ENCODE results near the gene ZKSCAN3. TPM values are rescaled to one million over a fixed set of nuclear protein-coding genes. Genes with fewer than 3 reads are reported as not detected.

The ZKSCAN3 gene
- polyA plus RNA-seq (2012; ENCODE audit: insufficient read length, low read depth), result 1.6 TPM

GRCh38 chr6:28349892-28350737 is at the start of gene ZKSCAN3:
TSS of gene ZKSCAN3 (plus strand) at chr6:28349947. CDS start at chr6:28359587, 9,640 bp downstream.
- TF ChIP-seq POLR2AphosphoS5 (IDR thresholded peaks at IDR 0.05; ENCODE audit: low read depth, low read length) (peak; percentile 85), FOXP2 (optimal IDR thresholded peaks at IDR 0.05; ENCODE audit: borderline replicate concordance, extremely low read depth, extremely low read length, insufficient read depth) (no peak), SIN3A (IDR thresholded peaks at IDR 0.05; ENCODE audit: borderline replicate concordance, insufficient read depth, low read length) (peak; percentile 40; the same call in 1 of the 2 replicates), TAF1 (IDR thresholded peaks at IDR 0.05; ENCODE audit: borderline replicate concordance, insufficient read depth, low read length) (peak; percentile 67; the same call in 1 of the 2 replicates), REST (IDR thresholded peaks at IDR 0.05; ENCODE audit: insufficient read depth in 1 of 2, low read depth in 2 of 2, low read length in 2 of 2) (no peak)

GRCh38 chr6:28303570-28303969 is 46.2 kb upstream of the ZKSCAN3 start:
- no peak for TF ChIP-seq SIN3A (IDR thresholded peaks at IDR 0.05; ENCODE audit: borderline replicate concordance, insufficient read depth, low read length)
- no peak for TF ChIP-seq POLR2AphosphoS5 (IDR thresholded peaks at IDR 0.05; ENCODE audit: low read depth, low read length)
- TF ChIP-seq FOXP2 (optimal IDR thresholded peaks at IDR 0.05; ENCODE audit: borderline replicate concordance, extremely low read depth, extremely low read length, insufficient read depth), result no peak
- TF ChIP-seq REST (IDR thresholded peaks at IDR 0.05; ENCODE audit: insufficient read depth in 1 of 2, low read depth in 2 of 2, low read length in 2 of 2), result no peak
- TF ChIP-seq TAF1 (IDR thresholded peaks at IDR 0.05; ENCODE audit: borderline replicate concordance, insufficient read depth, low read length), result no peak

GRCh38 chr6:28311139-28311823 is 38.5 kb upstream of the ZKSCAN3 start:
- TF ChIP-seq SIN3A (IDR thresholded peaks at IDR 0.05; ENCODE audit: borderline replicate concordance, insufficient read depth, low read length), result no peak
- TF ChIP-seq TAF1 (IDR thresholded peaks at IDR 0.05; ENCODE audit: borderline replicate concordance, insufficient read depth, low read length), result no peak
- TF ChIP-seq FOXP2 (optimal IDR thresholded peaks at IDR 0.05; ENCODE audit: borderline replicate concordance, extremely low read depth, extremely low read length, insufficient read depth), result no peak
- no peak for TF ChIP-seq POLR2AphosphoS5 (IDR thresholded peaks at IDR 0.05; ENCODE audit: low read depth, low read length)
- TF ChIP-seq REST (IDR thresholded peaks at IDR 0.05; ENCODE audit: insufficient read depth in 1 of 2, low read depth in 2 of 2, low read length in 2 of 2), result no peak

GRCh38 chr6:28312939-28313338 is 36.8 kb upstream of the ZKSCAN3 start:
- TF ChIP-seq SIN3A (IDR thresholded peaks at IDR 0.05; ENCODE audit: borderline replicate concordance, insufficient read depth, low read length), result no peak
- no peak for TF ChIP-seq POLR2AphosphoS5 (IDR thresholded peaks at IDR 0.05; ENCODE audit: low read depth, low read length)
- no peak for TF ChIP-seq FOXP2 (optimal IDR thresholded peaks at IDR 0.05; ENCODE audit: borderline replicate concordance, extremely low read depth, extremely low read length, insufficient read depth)
- TF ChIP-seq TAF1 (IDR thresholded peaks at IDR 0.05; ENCODE audit: borderline replicate concordance, insufficient read depth, low read length), result no peak
- no peak for TF ChIP-seq REST (IDR thresholded peaks at IDR 0.05; ENCODE audit: insufficient read depth in 1 of 2, low read depth in 2 of 2, low read length in 2 of 2)

All from PFSK-1 (cell line).